Prostate gland (tissue), 2 donors: Measurements from ENCODE around the gene TMC1. TPM values are rescaled to one million over a fixed set of nuclear protein-coding genes. Genes with fewer than 3 reads are reported as not detected.

ENCODE experiments used
- DNase-seq: peaks from one replicate; pipeline ENCODE4 v3.0.0-alpha.2; 2019; ENCODE audit warnings: low spot score
- H3K27ac ChIP-seq, 2 donors: fragments of 200-600 bp; sonication (generic); 2 replicates each; pipeline ENCODE4 v1.5.1; 2017 to 2019
- H3K27me3 ChIP-seq: fragments of 200-600 bp; sonication (generic); replicated peaks from 2 replicates; pipeline ENCODE4 v1.5.1; 2019; ENCODE audit not compliant: insufficient read depth
- H3K36me3 ChIP-seq, 2 donors: fragments of 200-600 bp; sonication (generic); 1 replicate in 1 of 2; 2 replicates in 1 of 2; pipeline versions ENCODE4 v1.5.1 to v1.8.1; 2017 to 2019
- H3K4me1 ChIP-seq: fragments of 200-600 bp; sonication (generic); replicated peaks from 2 replicates; pipeline ENCODE4 v1.5.1; 2019
- H3K4me3 ChIP-seq, 2 donors: fragments of 200-600 bp; sonication (generic); 2 replicates each; pipeline ENCODE4 v1.5.1; 2017 to 2019
- H3K9me3 ChIP-seq: fragments of 200-600 bp; sonication (generic); 2 replicates; pipeline ENCODE4 v1.5.1; 2017
- POLR2A ChIP-seq: fragments of 450-650 bp; IDR thresholded peaks from one replicate; pipeline ENCODE4 v1.6.1; 2016; ENCODE audit warnings: antibody characterized with exemption, mild to moderate bottlenecking
- POLR2AphosphoS5 ChIP-seq: sonication (generic); formaldehyde crosslinking; IDR thresholded peaks from one replicate; pipeline ENCODE4 v1.6.1; 2017; ENCODE audit warnings: antibody characterized with exemption
- WGBS: methylation state at CpG from one replicate; pipeline ENCODE4 v1.1.5; 2018; 5-methylcytosine and 5-hydroxymethylcytosine counted together
- intact Hi-C: fragments of 100-400 bp; cut with DNase I; formaldehyde crosslinking; loops from one replicate; pipeline ENCODE4 v1.14.2; 2022
- total RNA-seq, 2 donors: library from RNA; depleted of rRNA; stranded (reverse); fragments of >200 nt; gene quantifications; one replicate each; pipeline ENCODE4 v1.1.0, GENCODE V29; 2016
- TF ChIP-seq, protein P1 (sequence below), 4 experiments: fragments of 200-600 bp in 2 of 4; fragments of 450-650 bp in 2 of 4; sonication (generic) in 2 of 4; IDR thresholded peaks; 1 replicate in 3 of 4; 2 replicates in 1 of 4; pipeline ENCODE4 v1.5.1; 2016 to 2019; ENCODE audit warnings: antibody characterized with exemption in 4 of 4, mild to moderate bottlenecking in 2 of 4, moderate library complexity in 2 of 4

The TMC1 gene
- total RNA-seq, 2 donors from 2014 or later = 3.0 to 5.3 TPM

DNA sequence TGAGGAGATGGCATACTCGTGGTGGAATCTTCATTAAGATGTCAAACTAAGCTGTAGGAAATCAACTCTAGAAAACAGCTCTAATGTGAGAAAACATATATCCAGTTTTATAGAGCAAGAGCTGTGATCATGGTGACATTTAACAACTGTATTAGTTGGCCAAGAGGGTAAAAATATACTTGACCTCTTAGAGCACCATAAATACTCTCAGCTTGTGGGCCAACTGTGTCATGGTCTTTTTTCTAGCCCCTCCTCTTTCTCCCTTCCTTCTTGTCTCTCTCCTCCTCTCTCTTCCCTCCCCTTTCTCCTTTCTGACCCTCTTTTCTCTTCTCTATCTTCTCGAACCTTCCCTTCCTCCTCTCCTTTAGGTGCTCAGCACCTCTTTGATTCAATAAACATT, 54.7 kb downstream of the TMC1 start:
- H3K9me3 ChIP-seq = no peaks in the 10 kb centered on the region
- no peaks in the 10 kb centered on the region for H3K36me3 ChIP-seq
- no peak overlapping the region for H3K4me3 ChIP-seq
- no peak for TF ChIP-seq POLR2A
- TF ChIP-seq, protein P1, sequence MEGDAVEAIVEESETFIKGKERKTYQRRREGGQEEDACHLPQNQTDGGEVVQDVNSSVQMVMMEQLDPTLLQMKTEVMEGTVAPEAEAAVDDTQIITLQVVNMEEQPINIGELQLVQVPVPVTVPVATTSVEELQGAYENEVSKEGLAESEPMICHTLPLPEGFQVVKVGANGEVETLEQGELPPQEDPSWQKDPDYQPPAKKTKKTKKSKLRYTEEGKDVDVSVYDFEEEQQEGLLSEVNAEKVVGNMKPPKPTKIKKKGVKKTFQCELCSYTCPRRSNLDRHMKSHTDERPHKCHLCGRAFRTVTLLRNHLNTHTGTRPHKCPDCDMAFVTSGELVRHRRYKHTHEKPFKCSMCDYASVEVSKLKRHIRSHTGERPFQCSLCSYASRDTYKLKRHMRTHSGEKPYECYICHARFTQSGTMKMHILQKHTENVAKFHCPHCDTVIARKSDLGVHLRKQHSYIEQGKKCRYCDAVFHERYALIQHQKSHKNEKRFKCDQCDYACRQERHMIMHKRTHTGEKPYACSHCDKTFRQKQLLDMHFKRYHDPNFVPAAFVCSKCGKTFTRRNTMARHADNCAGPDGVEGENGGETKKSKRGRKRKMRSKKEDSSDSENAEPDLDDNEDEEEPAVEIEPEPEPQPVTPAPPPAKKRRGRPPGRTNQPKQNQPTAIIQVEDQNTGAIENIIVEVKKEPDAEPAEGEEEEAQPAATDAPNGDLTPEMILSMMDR (IDR thresholded peaks at IDR 0.05) = no peak
- H3K4me1 ChIP-seq = peaks cover 3% of the 10 kb centered on the region
- 43% methylated on average over 2 of the region's 2 CpGs for WGBS
- no peaks in the 10 kb centered on the region for H3K27me3 ChIP-seq
- intact Hi-C loops = loop anchor here (5.0 kb wide), 1 partner anchor 119 kb away; no protein-coding TSS in a partner anchor
- peak overlapping the region; percentile 64 to 71 for H3K27ac ChIP-seq
- DNase-seq = no peak

DNA sequence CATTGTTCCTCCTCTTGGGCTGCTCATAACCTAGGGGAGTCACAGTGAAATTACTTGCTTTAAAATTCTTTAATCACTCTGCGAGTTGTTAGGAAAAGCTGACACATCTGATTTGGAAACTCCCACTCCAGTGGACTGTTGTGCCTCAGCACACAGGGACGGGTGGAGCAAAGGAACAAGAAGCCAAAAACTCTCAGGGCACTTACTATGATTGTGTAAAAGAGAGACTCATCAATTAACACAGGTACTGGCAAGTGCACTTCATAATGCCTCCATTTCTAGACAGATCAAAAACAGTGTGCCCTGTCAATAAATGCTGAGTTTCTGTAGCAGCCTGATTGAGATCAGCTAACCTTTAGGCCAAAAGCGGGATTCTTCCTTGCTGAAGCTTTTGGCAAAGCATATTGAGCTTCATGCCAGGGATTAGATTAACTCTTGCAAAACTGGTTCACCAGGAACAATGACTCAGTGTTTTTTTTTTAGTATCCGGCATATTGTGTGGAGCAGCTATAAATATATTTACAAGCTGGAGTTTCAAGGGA, 55.9 kb downstream of the TMC1 start:
- peak overlapping the region; percentile 64 to 71 for H3K27ac ChIP-seq
- no peaks in the 10 kb centered on the region for H3K36me3 ChIP-seq
- H3K4me3 ChIP-seq = peak overlapping the region in 1 of 2 donors; percentile 11
- H3K9me3 ChIP-seq = no peaks in the 10 kb centered on the region
- no peaks in the 10 kb centered on the region for H3K27me3 ChIP-seq
- peak; percentile 82 for TF ChIP-seq POLR2AphosphoS5
- TF ChIP-seq, protein P1 (IDR thresholded peaks at IDR 0.05) = no peak
- no peak for TF ChIP-seq POLR2A
- WGBS = 10% methylated on average over 4 of the region's 4 CpGs
- H3K4me1 ChIP-seq = peaks cover 3% of the 10 kb centered on the region
- DNase-seq = peak; percentile 60
- intact Hi-C loops = loop anchor here (5.0 kb wide), 1 partner anchor 120 kb away; no protein-coding TSS in a partner anchor

DNA sequence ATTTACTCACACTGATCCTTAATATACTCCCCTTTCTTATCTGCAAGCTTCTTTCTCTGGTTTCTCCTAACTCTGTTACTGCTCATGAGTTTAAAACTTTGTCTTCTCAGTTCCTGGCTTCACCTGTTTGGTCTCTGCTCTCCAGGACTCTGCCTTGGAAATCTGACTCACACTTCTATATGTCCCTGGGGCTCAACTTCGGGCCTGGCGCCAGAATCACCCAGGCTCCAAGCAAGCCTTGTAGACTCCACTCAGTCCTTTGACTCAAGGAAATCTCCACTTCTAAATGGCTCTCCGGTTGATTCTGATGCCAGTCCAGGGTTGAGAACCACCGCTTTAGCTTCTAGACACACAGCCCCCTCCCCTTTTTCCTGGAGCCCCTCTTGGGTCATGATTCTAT, 57.8 kb downstream of the TMC1 start:
- Histone ChIP-seq H3K4me1 (peaks cover 3% of the 10 kb centered on the region), H3K36me3 (no peaks in the 10 kb centered on the region), H3K9me3 (no peaks in the 10 kb centered on the region), H3K27ac (peak overlapping the region; percentile 64 to 71), H3K4me3 (no peak overlapping the region), H3K27me3 (no peaks in the 10 kb centered on the region)
- 50% methylated on average over 4 of the region's 4 CpGs for WGBS
- peak; percentile 61 for DNase-seq
- intact Hi-C loops = loop anchor here (5.0 kb wide), 1 partner anchor 122 kb away; no protein-coding TSS in a partner anchor
- TF ChIP-seq POLR2AphosphoS5 (no peak), POLR2A (no peak)
- TF ChIP-seq, protein P1 (IDR thresholded peaks at IDR 0.05) = no peak

DNA sequence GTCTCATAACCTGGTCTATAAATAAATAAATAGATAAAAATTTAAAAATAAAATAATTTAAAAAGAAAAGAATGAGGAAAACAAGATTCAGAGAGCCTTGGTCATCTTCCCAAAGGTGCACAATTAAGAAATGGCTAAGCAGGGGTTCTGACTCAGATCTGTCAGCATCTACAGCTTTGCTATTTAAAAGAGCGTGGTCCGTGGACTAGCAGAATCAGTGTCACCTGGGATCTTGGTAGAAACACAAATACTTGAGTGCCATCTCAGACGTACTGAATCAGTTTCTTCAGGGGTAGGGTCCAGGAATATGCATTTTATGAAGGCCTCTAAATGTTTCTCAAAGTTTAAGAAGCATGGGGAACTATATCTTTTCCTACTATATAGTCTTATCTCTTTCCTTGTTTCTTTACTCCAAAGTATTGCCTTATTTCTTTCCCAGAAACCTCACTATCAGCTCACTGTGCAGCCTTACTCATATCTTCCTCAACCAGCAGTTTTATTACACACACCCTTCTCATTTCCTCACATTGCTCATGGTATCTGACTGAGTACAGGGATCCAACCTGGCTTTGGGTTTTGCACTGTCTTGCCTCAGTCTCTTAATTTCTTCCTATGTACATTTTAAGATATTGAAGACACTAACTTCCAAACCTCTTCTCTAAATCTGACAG, 58.6 kb downstream of the TMC1 start:
- Histone ChIP-seq H3K27ac (no peak overlapping the region), H3K36me3 (no peaks in the 10 kb centered on the region), H3K27me3 (no peaks in the 10 kb centered on the region), H3K4me1 (peaks cover 3% of the 10 kb centered on the region), H3K4me3 (no peak overlapping the region), H3K9me3 (no peaks in the 10 kb centered on the region)
- DNase-seq = no peak
- 85% methylated on average over 3 of the region's 3 CpGs for WGBS
- intact Hi-C loops = loop anchor here (5.0 to 10.0 kb wide), 2 partner anchors 55 to 123 kb away; partner anchors contain the start of gene TMC1
- TF ChIP-seq, protein P1 (IDR thresholded peaks at IDR 0.05) = no peak
- TF ChIP-seq POLR2AphosphoS5 (no peak), POLR2A (no peak)
